ENCODE results near the gene TTLL9. TPM values are rescaled to one million over a fixed set of nuclear protein-coding genes. Genes with fewer than 3 reads are reported as not detected.

TTLL9 gene
- total RNA-seq, 4 donors from 2014 or later = 0.17 to 0.34 TPM; not detected in 2

- TF ChIP-seq POLR2A (IDR thresholded peaks at IDR 0.05; ENCODE audit: low read depth) (no peak), CTCF (IDR thresholded peaks at IDR 0.05) (no peak), POLR2AphosphoS5 (IDR thresholded peaks at IDR 0.05) (no peak), EP300 (IDR thresholded peaks at IDR 0.05) (no peak)
- H3K4me3 ChIP-seq = no peak overlapping the region
- no peaks in the 10 kb centered on the region for H3K9me3 ChIP-seq
- no peak for DNase-seq (ENCODE audit: extremely low spot score)
- H3K36me3 ChIP-seq = no peaks in the 10 kb centered on the region
- intact Hi-C loops (cut with DNase I) = no loop called here
- H3K27me3 ChIP-seq = no peaks in the 10 kb centered on the region
- no peaks in the 10 kb centered on the region for H3K4me1 ChIP-seq
- H3K27ac ChIP-seq (replicated peaks in 1 of 4) = no peak overlapping the region
- 88% methylated on average over 17 of the region's 17 CpGs for WGBS
Observed at GRCh38 chr20:31909253-31910070, 39.0 kb downstream of the TTLL9 start.

DNA sequence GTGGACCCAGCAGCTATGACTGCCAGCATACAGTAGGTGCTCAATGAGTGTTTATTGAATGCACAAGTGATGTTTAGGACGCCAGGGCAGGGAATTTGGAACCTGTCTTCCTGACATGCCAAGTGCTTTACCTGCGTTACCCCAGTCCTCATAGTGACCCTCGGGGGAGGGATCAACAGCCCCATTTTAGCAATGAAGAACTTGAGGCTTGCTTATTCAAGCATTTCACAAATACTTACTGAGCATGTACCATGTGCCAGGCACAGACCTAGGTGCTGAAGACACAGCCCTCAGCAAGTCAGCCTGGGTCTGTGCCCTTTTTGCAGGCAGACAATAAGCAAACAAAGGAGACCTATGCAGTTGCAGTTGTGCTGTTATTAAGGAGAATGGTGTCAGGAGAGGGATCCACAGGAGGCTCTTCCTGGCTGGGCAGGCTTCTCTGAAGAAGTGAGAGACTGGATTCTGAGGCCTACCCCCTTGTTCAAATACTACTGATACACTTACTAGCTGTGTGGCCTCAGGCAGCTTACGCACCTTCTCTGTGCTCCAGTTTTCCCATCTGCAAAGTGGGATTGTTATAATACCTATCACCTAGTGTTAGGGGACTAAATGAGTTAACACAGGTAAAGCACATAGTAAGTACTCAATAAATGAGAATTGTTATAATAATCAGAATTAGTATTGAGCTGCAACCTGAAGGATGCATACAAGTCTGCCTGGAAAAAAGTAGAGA lies 39.8 kb downstream of the TTLL9 start:
- no peak overlapping the region for H3K4me3 ChIP-seq
- H3K27me3 ChIP-seq = no peaks in the 10 kb centered on the region
- H3K36me3 ChIP-seq = no peaks in the 10 kb centered on the region
- TF ChIP-seq POLR2AphosphoS5 (IDR thresholded peaks at IDR 0.05) (no peak), CTCF (IDR thresholded peaks at IDR 0.05) (no peak), EP300 (IDR thresholded peaks at IDR 0.05) (no peak), POLR2A (IDR thresholded peaks at IDR 0.05; ENCODE audit: low read depth) (no peak)
- no peak overlapping the region for H3K27ac ChIP-seq (replicated peaks in 1 of 4)
- no peaks in the 10 kb centered on the region for H3K4me1 ChIP-seq
- no peaks in the 10 kb centered on the region for H3K9me3 ChIP-seq
- intact Hi-C loops (cut with DNase I) = no loop called here
- DNase-seq (ENCODE audit: extremely low spot score) = no peak
- WGBS = 85% methylated on average over 4 of the region's 4 CpGs

GRCh38 chr20:31913431-31914157 lies 43.2 kb downstream of the TTLL9 start:
- Histone ChIP-seq H3K4me3 (no peak overlapping the region), H3K27me3 (peaks cover 0 to under 1% (median 0%) of the 10 kb centered on the region in 4 donors), H3K4me1 (no peaks in the 10 kb centered on the region), H3K9me3 (no peaks in the 10 kb centered on the region), H3K36me3 (no peaks in the 10 kb centered on the region), H3K27ac (replicated peaks in 1 of 4) (no peak overlapping the region)
- intact Hi-C loops (cut with DNase I) = no loop called here
- TF ChIP-seq EP300 (IDR thresholded peaks at IDR 0.05) (no peak), POLR2A (IDR thresholded peaks at IDR 0.05; ENCODE audit: low read depth) (no peak), POLR2AphosphoS5 (IDR thresholded peaks at IDR 0.05) (no peak), CTCF (IDR thresholded peaks at IDR 0.05) (no peak)
- 88% methylated on average over 11 of the region's 15 CpGs for WGBS
- DNase-seq (ENCODE audit: extremely low spot score) = no peak

DNA sequence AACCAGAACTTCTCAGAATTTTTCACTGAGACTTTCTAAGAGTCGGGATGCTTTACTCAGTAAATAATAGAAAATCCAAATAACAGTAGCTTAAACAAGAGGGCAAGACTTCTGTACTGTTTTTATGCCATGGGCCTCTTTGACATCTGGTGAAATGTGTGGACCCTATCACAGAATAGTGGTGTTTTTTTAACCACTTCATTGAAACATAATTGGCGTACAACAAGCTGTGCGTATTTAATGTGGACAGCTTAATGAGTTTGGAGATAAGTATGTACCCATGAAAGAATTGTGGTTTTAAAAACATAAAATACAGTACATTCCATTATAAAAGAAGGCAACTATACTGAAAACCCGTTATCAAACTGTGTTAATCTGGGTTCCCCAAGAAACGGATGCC lies 43.7 kb downstream of the TTLL9 start:
- intact Hi-C loops (cut with DNase I) = no loop called here
- Histone ChIP-seq H3K4me1 (no peaks in the 10 kb centered on the region), H3K4me3 (no peak overlapping the region), H3K36me3 (no peaks in the 10 kb centered on the region), H3K9me3 (no peaks in the 10 kb centered on the region), H3K27me3 (peaks cover 0 to 6% (median 0%) of the 10 kb centered on the region in 4 donors), H3K27ac (replicated peaks in 1 of 4) (no peak overlapping the region)
- no peak for DNase-seq (ENCODE audit: extremely low spot score)
- 88% methylated on average over 5 of the region's 5 CpGs for WGBS
- no peak for TF ChIP-seq POLR2AphosphoS5 (IDR thresholded peaks at IDR 0.05)
- no peak for TF ChIP-seq CTCF (IDR thresholded peaks at IDR 0.05)
- TF ChIP-seq POLR2A (IDR thresholded peaks at IDR 0.05; ENCODE audit: low read depth) = no peak
- TF ChIP-seq EP300 (IDR thresholded peaks at IDR 0.05) = no peak
